HL-60 (cell line): ENCODE data around the gene TACR3.

Source experiments
- DNase-seq, 2 experiments: peaks; one replicate each; pipeline ENCODE4 v3.0.0-alpha.2; 2010 to 2020; ENCODE audit warnings: low read depth in 1 of 2, low spot score in 1 of 2
- H3K27ac ChIP-seq: fragments of 250-450 bp; sonication (Bioruptor Pico); replicated peaks from 2 replicates; pipeline ENCODE4 v1.5.1; 2020; ENCODE audit warnings: mild to moderate bottlenecking, moderate library complexity
- H3K27me3 ChIP-seq: fragments of 250-450 bp; sonication (Bioruptor Pico); 2 replicates; pipeline ENCODE4 v1.5.1; 2021; ENCODE audit warnings: mild to moderate bottlenecking, moderate library complexity; ENCODE audit not compliant: insufficient read depth, poor library complexity, severe bottlenecking
- H3K4me3 ChIP-seq: replicated peaks from 2 replicates; pipeline ENCODE4 v1.5.1; 2011; ENCODE audit warnings: mild to moderate bottlenecking, control low read depth, low read length; ENCODE audit not compliant: insufficient read depth
- GABPA ChIP-seq: IDR thresholded peaks from 2 replicates; pipeline ENCODE4 v1.6.1; 2012; ENCODE audit warnings: low read depth
- POLR2AphosphoS5 ChIP-seq: IDR thresholded peaks from 2 replicates; pipeline ENCODE4 v1.6.1; 2012; ENCODE audit warnings: low read depth
- SPI1 ChIP-seq: IDR thresholded peaks from 2 replicates; pipeline ENCODE4 v1.6.1; 2012; ENCODE audit warnings: low read depth, mild to moderate bottlenecking, borderline replicate concordance
- TF ChIP-seq, protein P1 (sequence below): IDR thresholded peaks from 2 replicates; pipeline ENCODE4 v1.6.1; 2012; ENCODE audit warnings: low read depth; ENCODE audit not compliant: insufficient replicate concordance
- TF ChIP-seq, protein P2 (sequence below): IDR thresholded peaks from one replicate; pipeline ENCODE4 v1.5.1; 2011; ENCODE audit warnings: low read length, control low read depth, inconsistent platforms; ENCODE audit not compliant: insufficient read depth

The TACR3 gene

DNA sequence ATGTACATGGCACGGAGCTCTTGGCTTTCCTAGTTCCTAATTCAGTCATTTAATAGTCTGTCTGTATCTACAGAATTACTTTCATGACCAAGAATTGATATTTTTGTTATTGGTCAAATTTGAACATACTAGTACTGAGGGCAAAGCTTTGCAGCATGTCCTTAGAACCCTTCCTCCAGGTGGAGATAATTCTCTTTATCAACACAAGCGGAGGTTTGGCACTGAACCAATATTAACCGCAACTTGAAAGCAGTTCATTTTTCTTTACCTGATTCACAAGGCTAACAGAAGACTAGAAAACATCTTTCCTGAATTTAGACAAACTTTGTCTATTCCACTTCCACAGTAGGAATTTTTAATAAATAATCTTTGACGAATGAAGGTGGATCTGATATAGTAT, 73.8 kb downstream of the TACR3 start:
- Histone ChIP-seq H3K27me3 (no peaks in the 10 kb centered on the region), H3K27ac (no peak overlapping the region), H3K4me3 (no peak overlapping the region)
- TF ChIP-seq, protein P1, sequence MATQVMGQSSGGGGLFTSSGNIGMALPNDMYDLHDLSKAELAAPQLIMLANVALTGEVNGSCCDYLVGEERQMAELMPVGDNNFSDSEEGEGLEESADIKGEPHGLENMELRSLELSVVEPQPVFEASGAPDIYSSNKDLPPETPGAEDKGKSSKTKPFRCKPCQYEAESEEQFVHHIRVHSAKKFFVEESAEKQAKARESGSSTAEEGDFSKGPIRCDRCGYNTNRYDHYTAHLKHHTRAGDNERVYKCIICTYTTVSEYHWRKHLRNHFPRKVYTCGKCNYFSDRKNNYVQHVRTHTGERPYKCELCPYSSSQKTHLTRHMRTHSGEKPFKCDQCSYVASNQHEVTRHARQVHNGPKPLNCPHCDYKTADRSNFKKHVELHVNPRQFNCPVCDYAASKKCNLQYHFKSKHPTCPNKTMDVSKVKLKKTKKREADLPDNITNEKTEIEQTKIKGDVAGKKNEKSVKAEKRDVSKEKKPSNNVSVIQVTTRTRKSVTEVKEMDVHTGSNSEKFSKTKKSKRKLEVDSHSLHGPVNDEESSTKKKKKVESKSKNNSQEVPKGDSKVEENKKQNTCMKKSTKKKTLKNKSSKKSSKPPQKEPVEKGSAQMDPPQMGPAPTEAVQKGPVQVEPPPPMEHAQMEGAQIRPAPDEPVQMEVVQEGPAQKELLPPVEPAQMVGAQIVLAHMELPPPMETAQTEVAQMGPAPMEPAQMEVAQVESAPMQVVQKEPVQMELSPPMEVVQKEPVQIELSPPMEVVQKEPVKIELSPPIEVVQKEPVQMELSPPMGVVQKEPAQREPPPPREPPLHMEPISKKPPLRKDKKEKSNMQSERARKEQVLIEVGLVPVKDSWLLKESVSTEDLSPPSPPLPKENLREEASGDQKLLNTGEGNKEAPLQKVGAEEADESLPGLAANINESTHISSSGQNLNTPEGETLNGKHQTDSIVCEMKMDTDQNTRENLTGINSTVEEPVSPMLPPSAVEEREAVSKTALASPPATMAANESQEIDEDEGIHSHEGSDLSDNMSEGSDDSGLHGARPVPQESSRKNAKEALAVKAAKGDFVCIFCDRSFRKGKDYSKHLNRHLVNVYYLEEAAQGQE, result no peak
- TF ChIP-seq, protein P2, sequence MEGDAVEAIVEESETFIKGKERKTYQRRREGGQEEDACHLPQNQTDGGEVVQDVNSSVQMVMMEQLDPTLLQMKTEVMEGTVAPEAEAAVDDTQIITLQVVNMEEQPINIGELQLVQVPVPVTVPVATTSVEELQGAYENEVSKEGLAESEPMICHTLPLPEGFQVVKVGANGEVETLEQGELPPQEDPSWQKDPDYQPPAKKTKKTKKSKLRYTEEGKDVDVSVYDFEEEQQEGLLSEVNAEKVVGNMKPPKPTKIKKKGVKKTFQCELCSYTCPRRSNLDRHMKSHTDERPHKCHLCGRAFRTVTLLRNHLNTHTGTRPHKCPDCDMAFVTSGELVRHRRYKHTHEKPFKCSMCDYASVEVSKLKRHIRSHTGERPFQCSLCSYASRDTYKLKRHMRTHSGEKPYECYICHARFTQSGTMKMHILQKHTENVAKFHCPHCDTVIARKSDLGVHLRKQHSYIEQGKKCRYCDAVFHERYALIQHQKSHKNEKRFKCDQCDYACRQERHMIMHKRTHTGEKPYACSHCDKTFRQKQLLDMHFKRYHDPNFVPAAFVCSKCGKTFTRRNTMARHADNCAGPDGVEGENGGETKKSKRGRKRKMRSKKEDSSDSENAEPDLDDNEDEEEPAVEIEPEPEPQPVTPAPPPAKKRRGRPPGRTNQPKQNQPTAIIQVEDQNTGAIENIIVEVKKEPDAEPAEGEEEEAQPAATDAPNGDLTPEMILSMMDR, result no peak
- TF ChIP-seq SPI1, result no peak
- no peak for DNase-seq

DNA sequence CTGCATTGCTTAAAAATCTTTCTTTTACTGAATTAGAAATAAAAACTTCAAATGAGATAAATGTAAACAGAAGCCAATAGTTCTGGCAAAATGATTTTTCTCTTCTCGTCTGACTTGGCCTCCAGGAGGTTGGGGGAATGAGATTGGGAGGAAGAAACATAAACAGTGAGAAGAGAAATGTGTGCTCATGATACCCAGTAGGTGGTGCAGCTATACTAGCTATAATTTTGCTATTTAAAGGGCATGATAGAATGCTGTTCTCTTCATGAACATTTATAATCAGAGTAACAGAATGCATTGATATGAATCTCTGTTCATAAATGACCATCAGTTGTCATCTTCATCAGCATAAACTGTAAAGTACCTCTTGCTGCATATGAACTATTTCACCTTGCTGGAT, 85.5 kb downstream of the TACR3 start:
- Histone ChIP-seq H3K27me3 (no peaks in the 10 kb centered on the region), H3K4me3 (no peak overlapping the region), H3K27ac (no peak overlapping the region)
- TF ChIP-seq, protein P1, result no peak
- TF ChIP-seq SPI1, result no peak
- no peak for TF ChIP-seq POLR2AphosphoS5
- no peak for TF ChIP-seq GABPA
- TF ChIP-seq, protein P2, result no peak
- no peak for DNase-seq

DNA sequence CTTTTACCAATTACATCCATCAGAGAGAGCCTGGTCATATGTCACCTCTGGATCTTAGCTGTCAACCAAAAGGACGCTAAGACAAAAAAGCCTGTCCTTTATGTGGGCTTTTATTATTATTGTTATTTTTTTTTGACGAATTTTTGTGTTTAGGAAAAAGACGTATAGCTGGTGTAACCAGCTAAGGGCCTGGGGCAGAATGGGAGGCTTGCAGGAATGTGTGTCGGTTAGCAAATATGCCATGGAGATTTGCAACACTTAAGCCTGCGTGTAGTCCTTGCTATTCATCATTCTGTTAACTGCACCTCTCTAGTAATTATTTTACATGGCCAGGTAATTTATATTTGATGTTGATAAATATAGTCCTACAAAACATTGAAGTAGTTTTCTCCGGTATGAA, 93.5 kb downstream of the TACR3 start:
- no peak overlapping the region for H3K27ac ChIP-seq
- no peaks in the 10 kb centered on the region for H3K27me3 ChIP-seq
- no peak for DNase-seq
- H3K4me3 ChIP-seq, result no peak overlapping the region
- TF ChIP-seq, protein P1, result no peak
- TF ChIP-seq, protein P2, result no peak
- TF ChIP-seq SPI1, result no peak
- TF ChIP-seq GABPA, result no peak
- TF ChIP-seq POLR2AphosphoS5, result no peak
